SU-DHL-6 (cell line): ENCODE results near the gene GOLGA6L1.
"Not testable (repeated sequence)": the region's sequence is repeated elsewhere in the genome, so short reads cannot be mapped to it uniquely, and the experiment has no call there.

Experiments
- CTCF ChIP-seq: fragments of 200-600 bp; sonication (generic); IDR thresholded peaks from one replicate; pipeline ENCODE4 v1.5.1; 2017; ENCODE audit warnings: antibody characterized with exemption, mild to moderate bottlenecking, low read length, moderate library complexity; ENCODE audit not compliant: insufficient read depth, poor library complexity, severe bottlenecking
- EZH2phosphoT487 ChIP-seq: fragments of 200-600 bp; sonication (generic), shearing (Covaris generic); conservative IDR thresholded peaks from 2 replicates; pipeline ENCODE4 v1.6.1; 2018; ENCODE audit warnings: mild to moderate bottlenecking, antibody characterized with exemption, low read length, moderate library complexity, mixed read lengths

GRCh38 chr15:23181201-23181600 is 44.6 kb upstream of the GOLGA6L1 start:
- not testable (repeated sequence) for TF ChIP-seq CTCF, EZH2phosphoT487
